CD4-positive, alpha-beta T cell treated with Interleukin-15 for 4 hours (primary cell): ENCODE measurements around the gene PP2D1.
A peak's percentile ranks its signal among the peaks of the same experiment; 100 is the strongest.
"Not testable (repeated sequence)": the region's sequence is repeated elsewhere in the genome, so short reads cannot be mapped to it uniquely, and the experiment has no call there.

Source experiments
- DNase-seq: peaks from one replicate; pipeline ENCODE4 v3.0.0-alpha.2; 2020; ENCODE audit warnings: low spot score

PP2D1 gene

DNA sequence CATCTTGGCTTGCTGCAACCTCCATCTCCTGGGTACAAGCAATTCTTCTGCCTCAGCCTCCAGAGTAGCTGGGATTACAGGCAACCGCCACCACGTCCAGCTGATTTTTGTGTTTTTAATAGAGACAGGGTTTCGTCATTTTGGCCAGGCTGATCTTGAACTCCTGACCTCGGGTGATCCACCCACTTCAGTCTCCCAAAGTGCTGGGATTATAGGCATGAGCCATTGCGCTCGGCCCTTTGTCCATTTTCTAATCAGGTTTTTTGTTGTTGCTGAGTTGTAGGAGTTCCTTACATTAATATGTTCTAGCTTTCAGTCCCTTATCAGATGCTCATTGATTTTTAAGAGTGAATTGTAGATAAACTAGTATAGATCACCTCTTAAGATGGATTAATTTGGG lies 44.9 kb downstream of the PP2D1 start:
- DNase-seq = no peak

DNA sequence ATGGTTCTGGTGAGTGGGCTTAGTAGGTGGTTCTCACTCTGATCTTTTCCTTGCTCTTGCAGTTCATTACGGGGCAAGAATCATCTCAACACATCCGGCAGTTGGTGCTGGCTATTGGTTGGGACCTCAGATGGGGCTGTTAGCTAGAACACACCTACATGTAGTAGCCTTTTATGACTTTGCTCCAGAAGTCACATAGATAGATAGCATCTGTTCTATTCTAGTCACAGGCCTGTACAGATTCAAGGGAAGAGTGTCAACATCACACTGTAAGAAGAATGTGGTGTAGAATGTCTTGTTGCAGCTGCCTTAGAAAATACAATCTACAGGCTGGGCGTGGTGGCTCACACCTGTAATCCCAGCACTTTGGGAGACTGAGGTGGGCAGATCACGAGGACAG lies 50.1 kb downstream of the PP2D1 start:
- no peak for DNase-seq

DNA sequence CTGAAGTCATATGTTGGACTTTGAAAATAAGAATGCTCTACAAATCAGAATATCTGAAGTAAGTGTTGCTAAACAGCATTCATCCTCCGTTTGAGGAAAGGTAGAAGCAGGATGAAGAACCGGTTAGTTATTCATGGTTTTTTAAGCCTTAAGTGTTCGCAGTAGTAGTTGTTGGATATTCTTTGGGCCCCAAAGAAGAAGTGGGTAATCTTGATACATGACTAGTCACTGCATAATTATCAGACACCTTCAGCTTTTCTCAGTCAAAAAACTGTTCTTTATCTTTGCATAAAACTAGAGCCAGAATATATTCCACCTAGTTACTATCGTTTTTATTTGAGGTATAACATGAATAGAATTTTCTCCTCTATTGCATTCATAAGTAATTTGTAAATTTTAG lies 51.4 kb downstream of the PP2D1 start:
- DNase-seq = no peak

DNA sequence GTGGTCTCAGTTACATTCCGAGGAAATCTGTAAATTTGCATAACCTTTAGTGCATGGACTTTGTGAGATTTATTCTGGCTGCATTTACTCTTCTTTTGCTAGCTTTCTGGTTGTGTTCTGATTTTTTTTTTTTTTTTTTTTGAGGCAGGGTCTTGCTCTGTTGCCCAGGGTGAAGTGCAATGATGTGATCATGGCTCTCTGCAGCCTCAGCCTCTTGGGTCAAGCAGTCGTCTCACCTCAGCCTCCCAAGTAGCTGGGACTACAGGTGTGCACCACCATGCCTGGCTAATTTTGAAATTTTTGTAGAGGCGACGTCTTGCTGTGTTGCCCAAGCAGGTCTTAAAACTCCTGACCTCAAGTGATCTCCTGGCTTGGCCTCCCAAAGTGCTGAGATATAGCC lies 52.6 kb downstream of the PP2D1 start:
- DNase-seq = no peak

DNA sequence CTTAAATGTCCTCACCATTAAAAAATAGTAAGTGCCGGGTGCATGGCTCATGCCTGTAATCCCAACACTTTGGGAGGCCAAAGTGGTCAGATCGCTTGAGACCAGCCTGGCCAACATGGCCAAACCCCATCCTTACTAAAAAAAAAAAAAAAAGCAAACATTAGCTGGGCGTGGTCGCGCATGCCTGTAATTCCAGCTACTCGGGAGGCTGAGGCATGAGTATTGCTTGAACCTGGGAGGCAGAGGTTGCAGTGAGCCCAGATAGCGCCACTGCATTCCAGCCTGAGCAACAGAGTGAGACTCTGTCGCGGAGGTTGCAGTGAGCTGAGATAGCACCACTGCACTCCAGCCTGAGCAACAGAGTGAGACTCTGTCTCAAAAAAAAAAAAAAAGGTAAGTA lies 54.7 kb downstream of the PP2D1 start:
- not testable (repeated sequence) for DNase-seq

DNA sequence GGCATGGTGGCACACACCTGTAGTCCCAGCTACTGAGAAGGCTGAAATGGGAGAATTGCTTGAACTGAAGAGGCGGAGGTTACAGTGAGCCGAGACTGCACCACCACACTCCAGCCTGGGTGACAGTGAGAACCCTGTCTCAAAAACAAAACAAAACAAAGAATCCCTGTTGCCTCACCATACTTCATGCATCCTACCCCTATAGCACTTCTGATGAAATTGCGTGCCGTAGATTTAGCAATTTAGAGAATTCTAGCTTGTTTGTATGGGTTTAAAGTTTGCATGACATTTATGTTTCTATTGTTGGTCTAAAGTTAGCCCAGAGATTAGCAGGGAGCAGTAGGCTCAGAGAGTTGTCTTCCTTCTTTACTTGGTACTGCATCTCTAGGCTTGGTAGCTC lies 57.4 kb downstream of the PP2D1 start:
- no peak for DNase-seq

DNA sequence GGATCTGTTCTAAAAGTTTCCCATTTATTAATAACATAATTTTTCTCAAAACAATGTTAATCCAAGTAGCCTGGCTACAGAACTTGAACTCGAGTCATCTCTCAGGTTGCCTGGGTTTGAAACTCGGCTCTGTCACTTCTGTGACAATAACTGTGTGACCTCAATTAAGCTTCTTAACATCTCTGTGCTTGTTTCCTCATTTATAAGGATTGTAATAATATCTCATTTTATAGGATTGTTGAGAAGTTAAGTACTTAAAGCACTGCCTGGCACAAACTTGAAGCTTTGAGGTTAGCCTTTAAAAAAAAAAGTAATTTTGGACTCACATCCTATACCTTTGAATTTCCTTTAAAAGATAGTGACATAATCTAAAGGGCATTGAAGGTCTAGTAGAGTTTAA lies 61.7 kb downstream of the PP2D1 start:
- DNase-seq = no peak

DNA sequence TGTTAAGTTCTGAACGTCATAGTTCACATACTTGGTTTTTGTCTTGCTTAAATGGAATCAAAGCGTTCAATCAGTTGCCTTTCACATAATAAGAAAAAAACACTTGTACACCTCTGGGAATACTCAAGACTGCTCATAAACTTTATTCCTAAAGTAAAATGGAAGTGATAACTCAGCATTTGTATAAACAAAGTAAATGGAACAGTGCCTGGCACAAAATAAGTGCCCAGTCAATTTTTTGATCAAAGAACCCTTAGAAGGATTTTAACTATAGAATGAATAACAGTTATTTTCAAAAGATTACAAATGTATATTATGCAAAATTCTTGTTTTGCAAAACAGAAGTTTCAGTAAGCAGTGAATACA lies 63.9 kb downstream of the PP2D1 start:
- no peak for DNase-seq

DNA sequence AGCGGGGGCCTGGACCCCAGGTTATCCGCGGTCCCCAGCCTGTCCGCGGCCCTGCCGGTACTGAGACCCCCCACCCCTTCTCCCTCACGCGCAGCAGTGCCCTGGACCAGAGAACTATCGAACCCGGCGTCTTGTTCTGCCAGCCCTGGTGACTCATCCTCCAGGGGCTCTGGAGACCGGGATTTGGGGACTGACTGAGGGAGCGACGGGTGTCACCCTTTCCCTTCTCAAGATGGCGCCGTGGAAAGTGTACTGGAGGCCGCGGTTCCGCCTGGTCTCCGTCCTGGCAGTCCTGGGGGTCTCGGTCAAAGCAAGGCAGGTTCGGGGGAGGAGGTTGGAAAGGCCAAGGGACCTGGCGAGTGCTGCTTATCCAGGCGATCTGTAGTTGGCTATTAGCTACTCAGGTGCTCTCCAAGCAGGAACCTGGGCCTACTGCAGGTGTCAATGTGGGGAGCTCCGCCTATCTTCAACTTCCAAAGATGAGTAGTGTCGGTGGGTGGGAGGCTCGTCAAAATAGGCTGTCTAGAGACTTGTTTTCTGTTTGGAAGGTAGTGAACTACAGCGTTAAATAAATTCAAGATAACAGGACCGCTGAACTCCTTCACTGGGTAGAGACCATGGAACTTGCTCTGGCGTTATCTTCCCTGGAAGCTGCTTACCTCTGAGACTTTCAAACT lies 64.4 kb downstream of the PP2D1 start:
- DNase-seq = peak; percentile 34

DNA sequence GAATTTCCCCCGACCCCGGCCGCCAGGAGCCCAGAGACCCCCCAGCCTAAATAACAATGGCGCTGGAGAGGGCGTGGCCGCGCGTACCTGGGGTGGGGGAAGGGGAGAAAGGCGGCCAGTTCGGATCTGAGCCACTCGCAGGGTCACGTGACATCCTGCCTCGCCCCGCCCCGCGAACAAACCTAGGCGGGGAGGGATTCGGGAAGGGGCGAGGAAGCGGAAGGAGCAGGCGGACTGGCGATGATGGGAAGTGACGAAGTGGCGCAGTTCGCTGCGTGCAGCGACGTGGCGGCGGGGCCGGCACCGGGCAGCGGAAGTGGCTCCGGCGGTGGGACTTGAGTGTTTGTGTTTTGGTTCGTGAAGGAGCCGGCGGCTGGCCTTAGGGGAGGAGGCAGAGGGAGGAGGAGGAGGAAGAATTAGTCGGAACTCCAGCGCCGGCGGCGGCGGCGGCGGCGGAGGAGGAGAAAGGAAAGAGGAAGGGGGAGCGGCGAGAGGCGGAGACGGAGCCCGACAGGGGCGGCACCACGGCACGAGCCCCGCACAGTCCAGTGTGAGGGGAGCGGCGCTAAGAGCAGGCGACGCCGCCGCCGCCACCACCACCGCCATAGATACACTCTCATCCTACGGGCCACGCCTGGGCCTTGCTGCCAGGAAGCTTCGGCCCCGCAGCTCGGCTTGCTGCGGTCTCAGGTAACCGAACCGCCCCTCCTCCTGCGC lies 65.1 kb downstream of the PP2D1 start, which contains the start of gene RAB5A:
TSS of gene RAB5A (plus strand) at position 266 of the 717 bp plus-strand sequence. CDS start 3,802 bp downstream, outside the sequence.
- peak; percentile 97 for DNase-seq

DNA sequence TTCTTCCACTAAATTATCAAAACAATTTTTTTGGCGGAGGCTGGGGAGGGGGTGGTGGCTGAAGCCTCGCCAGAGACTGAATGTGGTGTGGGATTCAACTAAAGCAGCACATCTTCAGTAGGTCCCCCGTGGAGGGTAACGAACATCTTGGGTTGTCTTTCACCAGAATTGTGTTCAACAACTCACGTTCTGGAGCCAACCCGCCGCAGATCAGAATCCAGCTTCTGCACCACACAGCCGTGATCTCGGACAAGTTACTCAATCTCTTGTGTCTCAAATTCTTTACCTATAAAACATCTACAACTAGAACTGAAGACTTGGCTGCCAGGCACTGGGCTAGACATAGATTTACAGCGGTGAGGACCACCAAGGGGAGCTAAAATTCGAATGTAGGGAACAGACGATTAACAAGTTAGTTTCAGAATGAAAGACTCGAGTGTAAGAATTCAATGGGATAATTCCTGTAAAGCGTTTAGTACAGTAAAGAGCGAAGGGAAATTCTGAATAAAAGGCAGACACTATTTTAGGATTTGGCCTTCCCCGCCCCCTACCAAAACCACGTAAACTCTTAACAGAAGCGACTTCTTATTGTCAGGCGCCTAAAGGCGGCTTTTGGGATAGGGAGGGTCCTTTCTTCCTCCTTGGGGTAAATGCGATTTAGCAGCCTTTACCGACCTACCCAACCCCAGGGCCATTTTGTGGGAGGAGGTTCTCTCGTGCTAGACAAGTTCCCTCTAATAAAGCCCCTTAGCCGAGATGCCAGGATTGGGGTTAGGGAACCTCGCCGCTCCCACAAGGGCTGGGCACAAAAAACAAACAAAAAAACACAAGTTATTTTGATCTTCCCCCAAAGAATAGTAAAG lies 65.9 kb downstream of the PP2D1 start:
- no peak for DNase-seq

DNA sequence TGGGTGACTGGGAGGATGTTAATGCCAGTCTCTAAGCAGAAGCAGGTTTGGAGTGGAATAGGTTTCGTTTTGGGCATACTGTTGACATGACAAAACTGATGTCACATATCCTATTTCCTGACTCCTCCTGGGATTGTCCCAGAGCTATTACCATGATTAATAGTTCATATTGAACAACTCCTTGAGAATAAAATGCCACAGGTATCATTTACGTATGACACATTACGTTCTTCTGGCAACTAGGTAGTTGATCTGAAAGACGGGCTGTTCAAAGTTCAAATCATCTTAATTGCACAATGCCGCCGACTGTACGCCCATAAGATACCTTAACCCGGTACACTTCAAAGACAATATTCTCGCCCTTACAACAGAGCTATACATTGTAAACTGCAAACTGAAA lies 66.5 kb downstream of the PP2D1 start:
- DNase-seq = no peak

DNA sequence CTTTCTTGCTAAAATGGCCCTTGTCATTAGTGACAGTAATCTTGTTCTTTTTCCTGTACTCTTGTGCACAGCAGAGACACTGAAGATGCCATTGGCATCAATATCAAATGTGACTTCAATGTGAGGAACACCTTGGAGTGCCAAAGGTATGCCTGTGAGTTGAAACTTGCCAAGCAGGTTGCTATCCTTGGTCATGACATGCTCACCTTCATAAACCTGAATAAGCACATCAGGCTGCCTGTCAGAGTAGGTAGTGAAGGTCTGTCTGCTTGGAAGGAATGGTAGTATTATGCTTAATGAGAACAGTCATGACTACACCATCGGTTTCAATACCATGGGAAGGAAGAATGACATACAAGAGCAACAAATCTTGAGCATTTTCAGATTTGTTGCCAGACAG lies 71.4 kb downstream of the PP2D1 start:
- DNase-seq = no peak

DNA sequence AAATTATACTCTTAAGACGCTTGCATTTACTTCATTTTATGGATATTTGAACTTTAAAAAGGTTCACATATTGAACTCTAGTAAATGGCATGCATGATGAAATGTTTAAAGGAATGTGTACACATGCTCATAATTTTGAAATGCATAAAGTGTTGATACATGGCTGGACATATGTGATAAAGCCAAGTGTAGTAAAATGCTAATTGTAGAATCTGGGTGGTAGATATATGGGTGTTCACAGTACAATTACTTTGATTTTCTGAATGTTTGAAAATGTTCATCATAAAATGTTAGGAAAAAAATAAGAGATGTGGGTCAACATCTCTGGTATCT lies 73.8 kb downstream of the PP2D1 start:
- DNase-seq = no peak

DNA sequence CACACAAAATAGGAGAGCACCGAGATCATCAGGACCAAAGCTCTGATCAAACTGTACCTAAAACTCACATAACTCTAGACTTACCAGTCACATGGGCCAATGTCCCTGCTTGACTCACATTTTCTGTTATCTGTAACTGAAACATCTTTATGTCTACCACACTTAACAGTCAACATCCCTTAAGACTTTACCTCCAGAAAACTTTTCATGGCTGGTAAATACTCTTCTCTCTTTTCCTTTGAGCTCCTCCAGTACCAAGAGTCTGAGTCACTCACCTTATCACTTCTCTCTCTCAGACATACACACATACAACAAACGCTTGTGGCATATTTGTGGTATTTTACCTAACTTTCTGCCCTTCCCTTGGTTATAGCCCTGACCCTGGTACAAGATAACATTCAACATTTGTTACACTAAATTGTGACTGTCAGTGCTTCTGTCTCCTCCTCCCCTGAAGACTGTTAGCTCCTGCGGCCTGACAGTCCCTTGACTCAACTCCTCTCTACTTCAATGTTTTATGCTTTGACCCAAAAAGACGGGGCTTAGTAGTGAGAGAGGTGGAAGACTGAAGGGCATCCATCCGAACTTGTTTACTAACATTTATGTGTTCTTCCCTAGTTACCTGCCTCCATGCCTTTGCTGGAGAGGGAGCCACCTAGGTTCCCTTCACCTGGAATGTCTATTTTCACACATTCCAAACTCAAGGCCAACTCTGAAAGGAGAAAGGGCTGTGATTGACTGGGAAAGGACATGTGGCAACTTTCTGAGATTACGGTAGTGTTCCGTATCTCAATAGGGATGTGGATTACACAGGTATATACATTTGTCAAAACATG lies 74.4 kb downstream of the PP2D1 start:
- no peak for DNase-seq
